Breast epithelium (tissue), 3 donors: ENCODE data around the gene KIF1A.

Experiments
- POLR2AphosphoS5 ChIP-seq, 3 donors: sonication (generic); formaldehyde crosslinking; IDR thresholded peaks; one replicate each; pipeline ENCODE4 v1.6.1; 2017; ENCODE audit warnings: antibody characterized with exemption in 3 of 3
- TF ChIP-seq, protein P1 (sequence below), 3 donors: fragments of 450-650 bp; IDR thresholded peaks; one replicate each; pipeline ENCODE4 v1.5.1; 2016 to 2017; ENCODE audit warnings: antibody characterized with exemption in 3 of 3, mild to moderate bottlenecking in 3 of 3, moderate library complexity in 3 of 3

DNA sequence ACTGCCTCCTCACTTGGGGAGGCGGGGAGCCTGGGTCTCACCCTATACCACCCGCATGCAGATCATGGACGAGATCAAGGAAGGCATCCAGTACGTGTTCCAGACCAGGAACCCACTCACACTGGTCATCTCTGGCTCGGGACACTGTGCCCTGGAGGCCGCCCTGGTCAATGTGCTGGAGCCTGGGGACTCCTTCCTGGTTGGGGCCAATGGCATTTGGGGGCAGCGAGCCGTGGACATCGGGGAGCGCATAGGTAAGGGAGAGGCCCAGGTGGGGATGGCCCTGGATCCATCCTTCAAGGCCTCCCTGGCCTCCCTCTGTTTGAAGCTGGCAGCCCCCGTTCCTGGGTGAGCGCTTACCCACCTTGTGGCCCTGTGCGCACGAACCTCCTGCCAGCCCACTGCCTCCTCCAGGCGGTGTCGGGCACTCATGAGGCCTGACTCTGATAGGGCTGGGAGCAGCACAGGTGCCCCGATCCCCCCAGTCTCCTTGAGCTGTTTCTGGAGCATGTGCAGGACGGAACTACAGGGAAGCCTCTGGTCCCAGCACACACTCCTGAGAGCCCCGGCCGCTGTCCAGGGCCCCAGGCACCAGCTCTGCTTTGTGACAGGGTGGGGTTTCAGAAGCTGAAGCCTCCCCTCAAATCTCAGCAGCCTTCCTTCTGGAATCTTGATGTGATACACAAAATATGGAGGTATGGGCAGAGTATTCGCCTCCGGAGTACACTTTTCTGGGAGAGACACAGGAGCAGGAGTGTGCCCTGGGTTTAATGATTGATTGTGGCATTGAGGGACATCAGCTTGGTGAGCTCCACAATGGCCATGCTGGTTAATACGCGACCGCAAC, 49.3 kb upstream of the KIF1A start:
- TF ChIP-seq, protein P1, sequence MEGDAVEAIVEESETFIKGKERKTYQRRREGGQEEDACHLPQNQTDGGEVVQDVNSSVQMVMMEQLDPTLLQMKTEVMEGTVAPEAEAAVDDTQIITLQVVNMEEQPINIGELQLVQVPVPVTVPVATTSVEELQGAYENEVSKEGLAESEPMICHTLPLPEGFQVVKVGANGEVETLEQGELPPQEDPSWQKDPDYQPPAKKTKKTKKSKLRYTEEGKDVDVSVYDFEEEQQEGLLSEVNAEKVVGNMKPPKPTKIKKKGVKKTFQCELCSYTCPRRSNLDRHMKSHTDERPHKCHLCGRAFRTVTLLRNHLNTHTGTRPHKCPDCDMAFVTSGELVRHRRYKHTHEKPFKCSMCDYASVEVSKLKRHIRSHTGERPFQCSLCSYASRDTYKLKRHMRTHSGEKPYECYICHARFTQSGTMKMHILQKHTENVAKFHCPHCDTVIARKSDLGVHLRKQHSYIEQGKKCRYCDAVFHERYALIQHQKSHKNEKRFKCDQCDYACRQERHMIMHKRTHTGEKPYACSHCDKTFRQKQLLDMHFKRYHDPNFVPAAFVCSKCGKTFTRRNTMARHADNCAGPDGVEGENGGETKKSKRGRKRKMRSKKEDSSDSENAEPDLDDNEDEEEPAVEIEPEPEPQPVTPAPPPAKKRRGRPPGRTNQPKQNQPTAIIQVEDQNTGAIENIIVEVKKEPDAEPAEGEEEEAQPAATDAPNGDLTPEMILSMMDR (IDR thresholded peaks at IDR 0.05), result no peak
- TF ChIP-seq POLR2AphosphoS5 (IDR thresholded peaks at IDR 0.05), result no peak
